ENCODE data around the gene ZNF775. TPM values are rescaled to one million over a fixed set of nuclear protein-coding genes. Genes with fewer than 3 reads are reported as not detected.

ZNF775 gene
- total RNA-seq, 2 experiments from 2014 or later, result 4.5 to 5.2 TPM

DNA sequence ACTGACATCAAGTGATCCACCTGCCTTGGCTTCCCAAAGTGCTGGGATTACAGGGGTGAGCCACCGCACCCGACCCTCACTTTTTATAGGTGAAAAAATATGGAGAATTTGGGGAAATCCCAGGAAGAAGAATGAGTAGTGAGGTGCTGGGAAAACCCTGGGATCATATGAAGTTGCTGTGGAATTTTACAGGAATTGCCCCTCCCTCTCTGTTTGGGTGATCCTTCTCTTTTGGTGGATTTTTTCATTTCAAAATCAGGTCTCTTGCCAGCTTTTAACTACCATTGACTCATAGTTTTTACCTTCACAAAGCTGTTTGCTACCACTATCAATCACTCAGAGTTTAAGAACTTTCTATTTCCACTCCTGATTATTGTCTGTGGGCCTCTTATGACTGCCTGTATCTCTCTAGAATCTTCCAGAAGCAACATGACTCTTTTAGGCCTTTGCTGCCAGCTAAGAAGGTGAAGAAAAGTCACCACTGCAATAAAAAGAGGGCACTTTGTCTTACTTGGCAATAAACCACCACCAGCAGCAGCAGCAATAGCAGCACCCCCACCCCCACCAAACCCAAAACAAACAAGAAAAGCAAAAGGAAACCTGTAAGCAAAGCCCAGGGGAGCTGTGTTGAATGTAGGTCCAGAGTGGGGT lies 67.3 kb downstream of the ZNF775 start:
- Mint-ChIP-seq H3K36me3 (ENCODE audit: low read depth) (peaks cover 6% of the 10 kb centered on the region), H3K4me3 (no peak overlapping the region), H3K27me3 (ENCODE audit: low read depth) (no peaks in the 10 kb centered on the region), H3K9me3 (peaks cover 10% of the 10 kb centered on the region), H3K27ac (peak overlapping the region; percentile 54), H3K4me1 (ENCODE audit: low read depth) (peaks cover 40% of the 10 kb centered on the region)
- DNase-seq, result peak; percentile 56
- CTCF ChIA-PET, result interaction anchor here (0.6 to 4.4 kb wide), 6 partner anchors 85 to 982 kb away, joined by 3 to 30 read pairs (median 3); no protein-coding TSS in a partner anchor
- intact Hi-C loops (cut with micrococcal nuclease), result no loop called here

Other genes starting within 250 kb of the ZNF775 start
- gene LRRC61, start 56.0 kb upstream of the ZNF775 start, total RNA-seq, result 10 to 100 TPM; 10.3 to 13.3 TPM
- 1 to 10 TPM; 3.1 to 3.4 TPM for gene ACTR3C, start 55.8 kb upstream of the ZNF775 start, total RNA-seq
- gene RARRES2, start 37.7 kb upstream of the ZNF775 start, total RNA-seq, result not detected
- gene REPIN1, start 10.5 kb upstream of the ZNF775 start, total RNA-seq, result 10 to 100 TPM; 45.7 to 49.3 TPM
- gene GIMAP8, start 71.3 kb downstream of the ZNF775 start, total RNA-seq, result 1 to 10 TPM; 9.1 to 9.7 TPM
- gene GIMAP7, start 135.5 kb downstream of the ZNF775 start, total RNA-seq, result 10 to 100 TPM; 41.6 TPM
- gene GIMAP4, start 188.1 kb downstream of the ZNF775 start, total RNA-seq, result 100 to 1,000 TPM; 180 to 193 TPM

Measured in activated naive CD4-positive, alpha-beta T cell treated with anti-CD3 and anti-CD28 coated beads for 36 hours (primary cell).